A549 (cell line): ENCODE measurements around the gene ZNHIT2. TPM values are rescaled to one million over a fixed set of nuclear protein-coding genes. Genes with fewer than 3 reads are reported as not detected.
A peak's percentile ranks its signal among the peaks of the same experiment; 100 is the strongest.

Experiments
- ATAC-seq, 2 experiments: fragments of 200-7000 bp in 1 of 2; fragments of >200 bp in 1 of 2; cut with Nextera tagmentation in 1 of 2; cut with Tn5 transposase in 1 of 2; 3 replicates each; pipeline versions ENCODE4 v1.8.0 to v1.9.1; 2018 to 2020; ENCODE audit warnings: mild to moderate bottlenecking in 1 of 2, moderate library complexity in 1 of 2
- CTCF ChIA-PET: fragments of 300-600 bp; sonication (Branson Sonifier 250); formaldehyde crosslinking; extraction: SDS; loops from one replicate; lab custom pipeline; 2021; ENCODE audit warnings: antibody characterized with exemption, inconsistent platforms; lab: Yijun Ruan, JAX
- POLR2A ChIA-PET: fragments of 350-600 bp; formaldehyde crosslinking; extraction: SDS; loops from one replicate; lab custom pipeline; 2021; ENCODE audit warnings: antibody characterized with exemption, inconsistent platforms; lab: Yijun Ruan, JAX
- DNase-seq, 2 experiments: peaks; one replicate each; pipeline versions ENCODE4 v3.0.0 to v3.0.0-alpha.2; 2011 to 2016; ENCODE audit warnings: low read depth in 1 of 2, low spot score in 1 of 2
- FAIRE-seq: peaks from 2 replicates; lab custom pipeline; 2011; peaks lifted over from hg19 to GRCh38; lab: Jason Lieb, UNC
- H3K27ac ChIP-seq, 2 experiments: fragments of >200 bp; sonication (Bioruptor Twin); formaldehyde crosslinking; 3 replicates each; pipeline ENCODE4 v1.5.1; 2016 to 2017
- H3K4me1 ChIP-seq: fragments of >200 bp; sonication (Bioruptor Twin); formaldehyde crosslinking; 3 replicates; pipeline ENCODE4 v1.6.1; 2016
- H3K4me2 ChIP-seq: fragments of >200 bp; sonication (Bioruptor Twin); formaldehyde crosslinking; 3 replicates; pipeline ENCODE4 v1.6.1; 2016
- H3K4me3 ChIP-seq: fragments of >200 bp; sonication (Bioruptor Twin); formaldehyde crosslinking; 3 replicates; pipeline ENCODE4 v1.5.1; 2016
- H3K9me3 ChIP-seq: fragments of >200 bp; sonication (Bioruptor Twin); formaldehyde crosslinking; 3 replicates; pipeline ENCODE4 v1.6.1; 2016
- CHD2 ChIP-seq: fragments of 150-350 bp; IDR thresholded peaks from 2 replicates; pipeline ENCODE4 v1.6.1; 2014; ENCODE audit warnings: low read length; ENCODE audit not compliant: partially characterized antibody
- EHF ChIP-seq: fragments of 250-450 bp; sonication (Bioruptor Pico); IDR thresholded peaks from 2 replicates; pipeline ENCODE4 v1.5.0; 2020; ENCODE audit warnings: mild to moderate bottlenecking
- EP300 ChIP-seq, 2 experiments: fragments of >200 bp; sonication (Bioruptor Twin); formaldehyde crosslinking; IDR thresholded peaks; 2 replicates in 1 of 2; 3 replicates in 1 of 2; pipeline ENCODE4 v1.6.1; 2016 to 2017
- FOSB ChIP-seq: fragments of 250-450 bp; sonication (Bioruptor Pico); IDR thresholded peaks from 2 replicates; pipeline ENCODE4 v1.5.0; 2020; ENCODE audit warnings: mild to moderate bottlenecking, moderate library complexity
- HDAC2 ChIP-seq: fragments of 200-600 bp; sonication (generic); IDR thresholded peaks from 2 replicates; pipeline ENCODE4 v1.6.1; 2016
- HEYL ChIP-seq: fragments of 250-450 bp; sonication (Bioruptor Pico); IDR thresholded peaks from 2 replicates; pipeline ENCODE4 v1.8.0; 2021; ENCODE audit warnings: mild to moderate bottlenecking, moderate library complexity
- HMGXB4 ChIP-seq: fragments of 250-450 bp; sonication (Bioruptor Pico); IDR thresholded peaks from 2 replicates; pipeline ENCODE4 v1.5.0; 2021; ENCODE audit warnings: mild to moderate bottlenecking, moderate library complexity, borderline replicate concordance
- HOXA7 ChIP-seq: fragments of 250-450 bp; sonication (Bioruptor Pico); IDR thresholded peaks from 2 replicates; pipeline ENCODE4 v1.5.0; 2020; ENCODE audit warnings: mild to moderate bottlenecking, moderate library complexity
- HOXB13 ChIP-seq: fragments of 250-450 bp; sonication (Bioruptor Pico); IDR thresholded peaks from 2 replicates; pipeline ENCODE4 v1.5.0; 2020; ENCODE audit warnings: low read depth, mild to moderate bottlenecking, moderate library complexity
- HOXB5 ChIP-seq: fragments of 250-450 bp; sonication (Bioruptor Pico); IDR thresholded peaks from 2 replicates; pipeline ENCODE4 v1.5.0; 2020; ENCODE audit warnings: mild to moderate bottlenecking, moderate library complexity
- JUNB ChIP-seq: fragments of >200 bp; sonication (Bioruptor Twin); formaldehyde crosslinking; IDR thresholded peaks from 2 replicates; pipeline ENCODE4 v1.6.1; 2016
- KDM1A ChIP-seq: fragments of 200-600 bp; sonication (generic); IDR thresholded peaks from 2 replicates; pipeline ENCODE4 v1.6.1; 2016; ENCODE audit warnings: low read depth, mild to moderate bottlenecking
- NPAS2 ChIP-seq: fragments of 250-450 bp; sonication (Bioruptor Pico); IDR thresholded peaks from 2 replicates; pipeline ENCODE4 v1.8.0; 2022; ENCODE audit warnings: mild to moderate bottlenecking, moderate library complexity, borderline replicate concordance
- NR3C1 ChIP-seq: fragments of >200 bp; sonication (Bioruptor Twin); formaldehyde crosslinking; IDR thresholded peaks from 3 replicates; pipeline ENCODE4 v1.6.1; 2017
- PBX3 ChIP-seq: IDR thresholded peaks from 2 replicates; pipeline ENCODE4 v1.6.1; 2012
- PHF8 ChIP-seq: fragments of 200-600 bp; sonication (generic); IDR thresholded peaks from 2 replicates; pipeline ENCODE4 v1.6.1; 2016; ENCODE audit warnings: low read depth, mild to moderate bottlenecking, antibody characterized with exemption, moderate library complexity, borderline replicate concordance
- RCOR1 ChIP-seq: fragments of 150-350 bp; IDR thresholded peaks from 2 replicates; pipeline ENCODE4 v1.6.1; 2014; ENCODE audit warnings: antibody characterized with exemption, low read length, low read depth
- REST ChIP-seq: fragments of 200-600 bp; sonication (generic); IDR thresholded peaks from 2 replicates; pipeline ENCODE4 v1.6.1; 2016; ENCODE audit warnings: antibody characterized with exemption, mild to moderate bottlenecking, moderate library complexity
- TFCP2L1 ChIP-seq: fragments of 250-450 bp; sonication (Bioruptor Pico); IDR thresholded peaks from 2 replicates; pipeline ENCODE4 v1.5.0; 2021; ENCODE audit warnings: mild to moderate bottlenecking
- ZC3H11A ChIP-seq: fragments of 450-650 bp; IDR thresholded peaks from 2 replicates; pipeline ENCODE4 v1.6.1; 2014; ENCODE audit warnings: antibody characterized with exemption, mild to moderate bottlenecking
- ZFP36 ChIP-seq: fragments of 450-650 bp; IDR thresholded peaks from 2 replicates; pipeline ENCODE4 v1.6.1; 2014; ENCODE audit warnings: borderline replicate concordance; ENCODE audit not compliant: partially characterized antibody
- ZNF302 ChIP-seq: fragments of 250-450 bp; sonication (Bioruptor Pico); IDR thresholded peaks from 2 replicates; pipeline ENCODE4 v1.9.0; 2021; ENCODE audit warnings: inconsistent platforms, mild to moderate bottlenecking, moderate library complexity
- ZSCAN20 ChIP-seq: fragments of 250-450 bp; sonication (Bioruptor Pico); IDR thresholded peaks from 2 replicates; pipeline ENCODE4 v1.8.0; 2022; ENCODE audit warnings: mild to moderate bottlenecking, moderate library complexity
- WGBS: methylation state at CpG from one replicate; pipeline ENCODE4 v1.1.6; 2017; ENCODE audit errors: missing lambda C conversion rate; 5-methylcytosine and 5-hydroxymethylcytosine counted together
- polyA plus RNA-seq, 4 experiments: library from polyadenylated mRNA; depleted of rRNA in 3 of 4; stranded (reverse); fragments of >200 nt; fragmentation: RNase III in 1 of 4; extraction: RNeasy Plus Mini Kit Qiagen cat#74134 plus additional on column Dnase treatment in 1 of 4; gene quantifications; 2 replicates in 3 of 4; 3 replicates in 1 of 4; pipeline ENCODE4 v1.2.3, GENCODE V29; 2011 to 2017

The ZNHIT2 gene
- polyA plus RNA-seq, 2 of the 4 experiments (the other 2 are of a cell fraction): 5.5 to 13.5 TPM

GRCh38 chr11:65166893-65167292, 49.4 kb upstream of the ZNHIT2 start:
- no peak for ATAC-seq
- no peak for FAIRE-seq
- no peak for DNase-seq
- ChIA-PET CTCF (interaction anchor here (1.3 to 1.5 kb wide), 2 partner anchors 9 to 163 kb away, joined by 3 to 4 read pairs; no protein-coding TSS in a partner anchor), POLR2A (no interaction called here)
- Histone ChIP-seq H3K9me3 (no peaks in the 10 kb centered on the region), H3K27ac (no peak overlapping the region), H3K4me2 (no peak overlapping the region), H3K4me1 (0 out of 3 replicates have a peak, but pooled peaks cover 4% of the 10 kb centered on the region), H3K4me3 (no peak overlapping the region)
- no peak for TF ChIP-seq HMGXB4 (CRISPR knock-in tag)
- TF ChIP-seq NPAS2 (CRISPR knock-in tag): no peak
- TF ChIP-seq EHF (CRISPR knock-in tag): no peak
- no peak for TF ChIP-seq KDM1A
- no peak for TF ChIP-seq RCOR1
- TF ChIP-seq TFCP2L1: no peak
- TF ChIP-seq PBX3: no peak
- 88% methylated on average over 3 of the region's 3 CpGs for WGBS

GRCh38 chr11:65165410-65166317, 48.2 kb upstream of the ZNHIT2 start:
- no peak overlapping the region for H3K4me3 ChIP-seq
- H3K4me1 ChIP-seq: 0 out of 3 replicates have a peak, but pooled peaks cover 4% of the 10 kb centered on the region
- ATAC-seq (no peak), DNase-seq (no peak), FAIRE-seq (no peak)
- 62% methylated on average over 31 of the region's 31 CpGs for WGBS
- ChIA-PET CTCF (interaction anchor here (0.5 to 1.5 kb wide), 5 partner anchors 8 to 47 kb away, joined by 3 to 5 read pairs (median 3); no protein-coding TSS in a partner anchor), POLR2A (interaction anchor here (1.3 kb wide), 1 partner anchor 16 kb away, joined by 5 read pairs; the partner anchor contains the start of gene CAPN1)
- H3K27ac ChIP-seq: peak overlapping the region in 1 of 2 experiments; percentile 25; a peak in 2 of 6 replicates
- peak overlapping the region; percentile 57; the same call in 2 of the 3 replicates for H3K4me2 ChIP-seq
- H3K9me3 ChIP-seq: no peaks in the 10 kb centered on the region
- 0 out of 2 replicates have a peak, but pooled peaks have one; percentile 25 for TF ChIP-seq HEYL (CRISPR knock-in tag)
- no peak for TF ChIP-seq CHD2
- TF ChIP-seq HOXB5 (CRISPR knock-in tag): no peak

- Histone ChIP-seq H3K4me1 (0 out of 3 replicates have a peak, but pooled peaks cover 4% of the 10 kb centered on the region), H3K9me3 (no peaks in the 10 kb centered on the region), H3K27ac (no peak overlapping the region), H3K4me2 (no peak overlapping the region), H3K4me3 (no peak overlapping the region)
- POLR2A ChIA-PET: interaction anchor here (0.6 kb wide), 1 partner anchor 29 kb away, joined by 3 read pairs; no protein-coding TSS in a partner anchor
- CTCF ChIA-PET: interaction anchor here (0.6 to 1.6 kb wide), 4 partner anchors 18 to 286 kb away, joined by 3 to 4 read pairs (median 4); partner anchors contain the start of gene CAPN1
- FAIRE-seq: no peak
- DNase-seq: no peak
- 68% methylated on average over 2 of the region's 2 CpGs for WGBS
- ATAC-seq: no peak
- no peak for TF ChIP-seq HOXA7 (CRISPR knock-in tag)
- no peak for TF ChIP-seq ZFP36
- no peak for TF ChIP-seq HDAC2
- TF ChIP-seq PHF8: no peak
- no peak for TF ChIP-seq EP300 (IDR thresholded peaks at IDR 0.05)
- TF ChIP-seq JUNB: no peak
- no peak for TF ChIP-seq REST
- TF ChIP-seq NR3C1: no peak
- TF ChIP-seq ZNF302 (CRISPR knock-in tag): no peak
- TF ChIP-seq ZC3H11A: no peak
- TF ChIP-seq FOSB (CRISPR knock-in tag): no peak
- TF ChIP-seq HOXB13 (CRISPR knock-in tag): no peak
- TF ChIP-seq ZSCAN20 (CRISPR knock-in tag): no peak
- TF ChIP-seq, all 56 proteins: peak for 0
These were observed 46.2 kb upstream of the ZNHIT2 start for GRCh38 chr11:65163684-65164083.
